Activated CD8-positive, alpha-beta T cell treated with anti-CD3 and anti-CD28 coated beads, Interleukin-2, amount 10 ng/mL, durations not matched to agents 7 days and 5 days (primary cell): ENCODE measurements around the gene SLC27A1. TPM values are rescaled to one million over a fixed set of nuclear protein-coding genes. Genes with fewer than 3 reads are reported as not detected.
A peak's percentile ranks its signal among the peaks of the same experiment; 100 is the strongest.
"Not testable (repeated sequence)": the region's sequence is repeated elsewhere in the genome, so short reads cannot be mapped to it uniquely, and the experiment has no call there.

ENCODE experiments used
- ATAC-seq: fragments of 150-1000 bp; cut with Tn5 transposase; one replicate; pipeline ENCODE4 v1.10.0; 2021; ENCODE audit warnings: moderate library complexity
- CTCF ChIA-PET: fragments of 350-600 bp; sonication (Branson Sonifier 250); formaldehyde crosslinking; loops from one replicate; lab custom pipeline; 2021; ENCODE audit warnings: antibody characterized with exemption; lab: Charles Lee
- POLR2A ChIA-PET: fragments of 350-600 bp; sonication (Branson Sonifier 250); formaldehyde crosslinking; loops from one replicate; lab custom pipeline; 2021; ENCODE audit warnings: antibody characterized with exemption; lab: Charles Lee
- DNase-seq: peaks from one replicate; pipeline ENCODE4 v3.0.0-alpha.2; 2020
- H3K27ac Mint-ChIP-seq: one replicate; pipeline ENCODE4 v1.8.0; 2021; ENCODE audit warnings: mild to moderate bottlenecking, mixed read lengths
- H3K27me3 Mint-ChIP-seq: one replicate; pipeline ENCODE4 v1.8.0; 2021; ENCODE audit warnings: low read depth, mixed read lengths
- H3K36me3 Mint-ChIP-seq: one replicate; pipeline ENCODE4 v1.8.0; 2021; ENCODE audit warnings: low read depth, mixed read lengths
- H3K4me1 Mint-ChIP-seq: one replicate; pipeline ENCODE4 v1.8.0; 2021; ENCODE audit warnings: low read depth, mixed read lengths
- H3K4me3 Mint-ChIP-seq: one replicate; pipeline ENCODE4 v1.8.0; 2021; ENCODE audit warnings: mild to moderate bottlenecking, mixed read lengths
- H3K9me3 Mint-ChIP-seq: one replicate; pipeline ENCODE4 v1.8.0; 2022; ENCODE audit warnings: mixed read lengths; ENCODE audit not compliant: insufficient read depth
- total RNA-seq, 2 experiments: library from RNA; stranded (reverse); gene quantifications; one replicate each; pipeline ENCODE4 v1.2.3, GENCODE V29; 2021

Gene SLC27A1
- total RNA-seq, 2 experiments from 2014 or later, result 7.3 to 7.4 TPM

DNA sequence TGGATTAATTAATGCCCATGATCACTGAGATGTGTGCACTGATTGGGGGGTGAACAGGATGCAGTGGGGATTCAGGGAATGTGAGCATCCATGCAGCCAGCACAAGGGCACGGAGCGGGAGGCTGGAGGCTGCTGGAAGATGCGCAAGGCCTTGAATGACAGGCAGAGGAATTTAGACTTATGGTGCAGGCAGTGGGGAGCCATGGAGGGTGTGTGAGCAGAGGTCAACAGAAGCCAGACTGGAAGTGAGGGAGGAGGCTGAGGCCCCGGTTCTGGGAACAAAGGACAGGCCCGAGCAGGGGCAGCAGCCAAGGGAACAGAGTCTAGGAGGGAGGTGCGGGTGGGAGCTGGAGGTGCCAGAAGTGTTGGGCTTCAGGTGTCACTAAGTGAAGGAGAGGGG is 77.8 kb downstream of the SLC27A1 start:
- no peaks in the 10 kb centered on the region for H3K4me1 Mint-ChIP-seq

DNA sequence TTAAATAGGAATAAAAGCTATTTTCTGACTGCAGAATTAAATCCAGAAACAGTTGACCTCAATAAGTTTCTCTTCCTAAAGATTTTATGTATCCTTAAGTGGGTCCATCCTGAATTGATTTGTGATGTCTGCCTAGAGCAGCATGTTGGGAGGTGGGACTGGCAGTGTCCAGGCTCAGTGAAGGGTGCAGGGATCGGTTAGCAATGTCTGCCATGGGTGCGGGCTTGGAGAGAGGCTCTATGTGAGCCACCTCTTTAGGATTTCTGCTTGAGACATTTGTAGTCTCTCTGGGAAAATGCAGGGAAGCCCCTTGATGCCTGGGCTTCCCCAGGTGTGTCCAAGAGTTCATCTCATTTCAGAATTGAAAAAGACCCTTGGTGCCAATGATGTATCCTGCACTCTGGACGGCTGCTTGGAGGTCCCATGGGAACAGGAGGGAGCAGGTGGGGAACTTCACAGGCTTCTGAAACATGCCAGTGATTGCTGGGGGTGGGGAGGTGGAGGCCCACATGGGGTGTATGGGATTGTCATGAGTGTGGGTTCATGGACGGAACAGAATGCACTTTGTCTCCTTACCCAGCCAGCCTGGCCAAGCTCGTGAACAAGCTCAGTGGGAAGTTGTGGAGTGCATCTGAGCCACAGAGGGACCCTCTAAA is 78.9 kb downstream of the SLC27A1 start:
- no peak overlapping the region for H3K27ac Mint-ChIP-seq
- CTCF ChIA-PET, result interaction anchor here (1.2 to 2.3 kb wide), 2 partner anchors 24 to 53 kb away, joined by 3 to 11 read pairs; no protein-coding TSS in a partner anchor
- no peak overlapping the region for H3K4me3 Mint-ChIP-seq
- POLR2A ChIA-PET, result interaction anchor here (0.6 kb wide), 1 partner anchor 158 kb away, joined by 6 read pairs; no protein-coding TSS in a partner anchor
- ATAC-seq (no peak), DNase-seq (no peak)
- no peaks in the 10 kb centered on the region for H3K9me3 Mint-ChIP-seq
- no peaks in the 10 kb centered on the region for H3K36me3 Mint-ChIP-seq
- no peaks in the 10 kb centered on the region for H3K27me3 Mint-ChIP-seq
- H3K4me1 Mint-ChIP-seq, result no peaks in the 10 kb centered on the region

More for the DNA sequence above, 77.8 kb downstream of the SLC27A1 start:
- CTCF ChIA-PET, result interaction anchor here (2.3 kb wide), 1 partner anchor 52 kb away, joined by 11 read pairs; no protein-coding TSS in a partner anchor
- Mint-ChIP-seq H3K27ac (no peak overlapping the region), H3K4me3 (no peak overlapping the region), H3K27me3 (no peaks in the 10 kb centered on the region), H3K9me3 (no peaks in the 10 kb centered on the region), H3K36me3 (no peaks in the 10 kb centered on the region)
- POLR2A ChIA-PET, result no interaction called here
- ATAC-seq (no peak), DNase-seq (no peak)

DNA sequence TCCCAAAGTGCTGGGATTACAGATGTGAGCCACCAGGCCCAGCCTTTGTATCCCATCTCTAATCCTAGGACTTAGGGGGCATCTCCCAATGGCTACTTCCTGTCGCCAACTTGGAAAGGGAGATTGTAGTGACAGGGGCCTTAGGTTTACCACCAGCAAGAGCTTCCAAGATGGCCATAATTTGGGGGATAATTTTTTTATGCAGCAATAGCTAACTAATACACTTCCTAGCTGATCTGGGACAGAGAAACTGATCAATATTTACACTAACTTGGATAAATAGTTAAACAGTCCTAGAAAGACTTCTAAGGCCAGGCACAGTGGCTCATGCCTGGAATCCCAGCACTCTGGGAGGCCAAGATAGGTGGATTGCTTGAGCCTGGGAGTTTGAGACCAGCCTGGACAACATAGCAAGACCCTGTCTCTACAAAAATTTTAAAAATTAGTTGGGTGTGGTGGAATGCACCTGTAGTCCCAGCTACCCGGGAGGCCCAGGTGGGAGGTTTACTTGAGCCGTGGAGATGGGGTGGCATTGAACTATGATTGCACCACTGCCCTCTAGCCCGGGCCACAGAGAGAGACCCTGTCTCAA is 79.8 kb downstream of the SLC27A1 start:
- DNase-seq (no peak), ATAC-seq (no peak)
- CTCF ChIA-PET, result interaction anchor here (1.2 to 2.3 kb wide), 2 partner anchors 23 to 54 kb away, joined by 3 to 11 read pairs; no protein-coding TSS in a partner anchor
- Mint-ChIP-seq H3K4me1 (peaks cover 5% of the 10 kb centered on the region), H3K4me3 (no peak overlapping the region), H3K9me3 (no peaks in the 10 kb centered on the region), H3K36me3 (no peaks in the 10 kb centered on the region), H3K27me3 (no peaks in the 10 kb centered on the region), H3K27ac (no peak overlapping the region)
- POLR2A ChIA-PET, result no interaction called here

DNA sequence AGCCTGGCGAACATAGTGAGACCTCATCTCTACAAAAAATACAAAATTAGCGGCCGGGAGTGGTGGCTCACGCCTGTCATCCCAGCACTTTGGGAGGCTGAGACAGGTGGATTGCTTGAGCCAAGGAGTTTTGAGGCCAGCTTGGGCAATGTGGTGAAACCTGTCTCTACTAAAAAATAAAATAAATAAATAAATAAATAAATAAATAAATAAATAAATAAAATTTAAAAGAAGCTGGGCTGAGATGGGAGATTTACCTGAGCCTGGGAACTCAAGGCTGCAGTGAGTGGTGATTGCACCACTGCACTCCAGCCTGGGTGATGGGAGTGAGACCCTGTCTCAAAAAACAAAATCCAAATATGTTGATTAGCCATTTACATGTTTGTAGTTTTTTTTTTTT is 82.4 kb downstream of the SLC27A1 start:
- not testable (repeated sequence) for H3K27ac Mint-ChIP-seq, H3K36me3 Mint-ChIP-seq, H3K4me3 Mint-ChIP-seq, H3K9me3 Mint-ChIP-seq, ATAC-seq, DNase-seq, H3K27me3 Mint-ChIP-seq
- H3K4me1 Mint-ChIP-seq, result peaks cover 15% of the 10 kb centered on the region
- ChIA-PET CTCF (interaction anchor here (0.8 to 2.4 kb wide), 6 partner anchors 21 to 79 kb away, joined by 3 to 11 read pairs (median 4); partner anchors contain the start of gene PGLS), POLR2A (interaction anchor here (0.7 to 0.9 kb wide), 2 partner anchors 29 to 247 kb away, joined by 3 read pairs; no protein-coding TSS in a partner anchor)

DNA sequence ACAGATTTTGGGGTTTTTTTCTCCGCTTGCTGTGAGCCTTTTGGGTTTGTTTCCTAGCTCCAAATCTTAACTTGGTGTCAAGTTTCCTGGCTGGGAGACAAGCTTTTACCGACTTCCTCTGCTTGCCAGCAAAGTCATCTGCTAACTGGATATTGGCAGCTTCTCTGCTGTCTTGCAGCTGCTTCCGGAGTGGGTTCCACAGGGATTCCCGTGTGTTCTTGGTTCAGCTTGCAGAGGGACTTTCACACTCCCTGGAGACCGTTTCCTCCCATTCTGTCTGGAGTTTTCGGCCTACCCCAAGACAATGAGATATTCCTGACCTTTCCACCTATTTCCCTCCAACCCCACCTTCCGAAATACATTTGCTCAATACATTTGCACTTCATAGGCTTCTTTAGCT is 82.9 kb downstream of the SLC27A1 start:
- H3K4me1 Mint-ChIP-seq, result peaks cover 15% of the 10 kb centered on the region
- CTCF ChIA-PET, result interaction anchor here (0.7 to 2.4 kb wide), 7 partner anchors 20 to 80 kb away, joined by 3 to 11 read pairs (median 4); partner anchors contain the start of gene PGLS
- H3K9me3 Mint-ChIP-seq, result no peaks in the 10 kb centered on the region
- no peak overlapping the region for H3K27ac Mint-ChIP-seq
- no peaks in the 10 kb centered on the region for H3K27me3 Mint-ChIP-seq
- DNase-seq, result no peak
- no peak overlapping the region for H3K4me3 Mint-ChIP-seq
- no peak for ATAC-seq
- POLR2A ChIA-PET, result interaction anchor here (0.7 to 0.9 kb wide), 3 partner anchors 9 to 247 kb away, joined by 3 read pairs; no protein-coding TSS in a partner anchor
- H3K36me3 Mint-ChIP-seq, result peaks cover 7% of the 10 kb centered on the region

DNA sequence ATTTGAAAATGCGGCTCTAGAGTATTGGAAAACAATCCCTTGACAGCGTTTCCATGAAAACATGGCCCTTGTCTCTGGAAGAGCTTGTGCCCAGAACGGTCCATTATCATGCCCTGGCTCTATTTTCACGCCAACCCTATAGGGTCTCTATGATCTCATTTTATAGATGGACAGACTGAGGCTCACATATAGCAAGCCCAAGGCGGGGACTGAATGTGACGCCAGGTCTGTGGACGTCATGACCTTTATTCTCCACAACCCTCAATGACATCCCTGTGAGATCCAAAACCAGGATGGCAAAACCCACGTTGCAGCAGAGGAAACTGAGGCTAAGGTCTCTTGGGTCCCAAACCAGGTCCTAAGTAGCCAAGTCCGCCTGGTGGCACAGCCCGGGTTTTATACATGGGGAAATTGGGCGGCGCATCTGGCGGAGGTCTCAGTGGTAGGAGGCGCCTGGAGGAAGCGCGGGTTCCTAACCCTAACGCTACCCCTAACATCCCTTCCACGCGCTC is 84.7 kb downstream of the SLC27A1 start:
- CTCF ChIA-PET, result no interaction called here
- H3K27ac Mint-ChIP-seq, result peak overlapping the region; percentile 77
- DNase-seq (no peak), ATAC-seq (peak; percentile 7)
- H3K27me3 Mint-ChIP-seq, result no peaks in the 10 kb centered on the region
- POLR2A ChIA-PET, result no interaction called here
- peaks cover 21% of the 10 kb centered on the region for H3K4me1 Mint-ChIP-seq
- peak overlapping the region; percentile 85 for H3K4me3 Mint-ChIP-seq
- H3K9me3 Mint-ChIP-seq, result no peaks in the 10 kb centered on the region
- peaks cover 17% of the 10 kb centered on the region for H3K36me3 Mint-ChIP-seq

DNA sequence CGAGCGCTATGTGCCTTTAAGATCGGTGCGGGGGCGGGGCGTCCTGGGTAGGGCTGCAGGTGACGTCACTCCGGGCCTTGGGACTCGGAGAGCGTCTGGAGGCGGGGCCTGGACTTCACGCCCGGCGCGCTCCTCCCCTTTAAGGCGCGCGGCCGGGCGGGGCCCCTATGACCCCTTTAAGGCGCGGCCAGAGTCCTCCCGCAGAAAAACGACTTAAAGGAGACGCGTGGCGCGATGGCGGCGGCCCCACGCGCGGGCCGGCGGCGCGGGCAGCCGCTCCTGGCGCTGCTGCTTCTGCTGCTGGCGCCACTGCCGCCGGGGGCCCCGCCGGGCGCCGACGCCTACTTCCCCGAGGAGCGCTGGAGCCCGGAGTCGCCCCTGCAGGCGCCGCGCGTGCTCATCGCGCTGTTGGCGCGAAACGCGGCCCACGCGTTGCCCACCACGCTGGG is 85.2 kb downstream of the SLC27A1 start, which contains the start of gene COLGALT1:
Gene COLGALT1 (plus strand): TSS at position 170 of the 449 bp plus-strand sequence. CDS start 65 bp downstream, at position 235.
- ATAC-seq, result peak; percentile 96
- Mint-ChIP-seq H3K27me3 (no peaks in the 10 kb centered on the region), H3K27ac (peak within 1 kb of the TSS; percentile 78), H3K36me3 (peaks cover 22% of the 10 kb centered on the region), H3K9me3 (no peaks in the 10 kb centered on the region), H3K4me3 (peak within 1 kb of the TSS; percentile 85), H3K4me1 (peaks cover 21% of the 10 kb centered on the region)
- POLR2A ChIA-PET, result interaction anchor here (1.4 kb wide), 1 partner anchor 32 kb away, joined by 4 read pairs; no protein-coding TSS in a partner anchor
- DNase-seq, result peak; percentile 100
- CTCF ChIA-PET, result interaction anchor here (1.5 kb wide), 1 partner anchor 20 kb away, joined by 3 read pairs; no protein-coding TSS in a partner anchor

Other genes starting within 250 kb of the SLC27A1 start
- gene OCEL1, start 244.3 kb upstream of the SLC27A1 start, total RNA-seq, result 10 to 100 TPM; 24.3 to 28.3 TPM
- gene NR2F6, start 224.6 kb upstream of the SLC27A1 start, total RNA-seq, result 1 to 10 TPM; 4.1 to 4.3 TPM
- not detected for gene USHBP1, start 205.8 kb upstream of the SLC27A1 start, total RNA-seq
- 100 to 1,000 TPM; 116 to 117 TPM for gene BABAM1, start 203.1 kb upstream of the SLC27A1 start, total RNA-seq
- gene ANKLE1, start 188.6 kb upstream of the SLC27A1 start, total RNA-seq, result 10 to 100 TPM; 10.7 to 13.8 TPM
- gene ABHD8, start 167.1 kb upstream of the SLC27A1 start, total RNA-seq, result 1 to 10 TPM; 8.9 to 9.7 TPM
- gene MRPL34, start 164.7 kb upstream of the SLC27A1 start, total RNA-seq, result 100 to 1,000 TPM; 112 to 126 TPM
- gene DDA1, start 161.0 kb upstream of the SLC27A1 start, total RNA-seq, result 10 to 100 TPM; 44.6 to 49.8 TPM
- 10 to 100 TPM; 13.6 to 16.4 TPM for gene ANO8, start 135.7 kb upstream of the SLC27A1 start, total RNA-seq
- gene GTPBP3, start 133.0 kb upstream of the SLC27A1 start, total RNA-seq, result 10 to 100 TPM; 38.6 to 39.4 TPM
- under 1 TPM in 1 of 2 experiments, not detected in 1; 0.11 TPM for gene PLVAP, start 93.2 kb upstream of the SLC27A1 start, total RNA-seq
- 1 to 10 TPM; 4.7 to 4.8 TPM for gene CCDC194, start 76.3 kb upstream of the SLC27A1 start, total RNA-seq
- gene BST2, start 64.9 kb upstream of the SLC27A1 start, total RNA-seq, result 100 to 1,000 TPM; 222 to 230 TPM
- 10 to 100 TPM; 36.6 to 40.3 TPM for gene MVB12A, start 50.5 kb upstream of the SLC27A1 start, total RNA-seq
- not detected for gene TMEM221, start 21.9 kb upstream of the SLC27A1 start, total RNA-seq
- not detected for gene NXNL1, start 9.6 kb upstream of the SLC27A1 start, total RNA-seq
- gene PGLS, start 41.1 kb downstream of the SLC27A1 start, total RNA-seq, result 10 to 100 TPM; 94.0 to 99.9 TPM
- 10 to 100 TPM; 74.6 to 75.0 TPM for gene COLGALT1, start 85.1 kb downstream of the SLC27A1 start, total RNA-seq
- gene UNC13A, start 217.8 kb downstream of the SLC27A1 start, total RNA-seq, result under 1 TPM; 0.03 TPM
- gene MAP1S, start 249.0 kb downstream of the SLC27A1 start, total RNA-seq, result 10 to 100 TPM; 79.0 to 83.8 TPM